Body of pancreas (tissue), 4 donors: ENCODE results near the gene PCDHB11.

Experiments used
- POLR2A ChIP-seq, 3 donors: fragments of 450-650 bp; IDR thresholded peaks; one replicate each; pipeline ENCODE4 v1.6.1; 2016; ENCODE audit warnings: antibody characterized with exemption in 3 of 3, mild to moderate bottlenecking in 2 of 3
- TF ChIP-seq, protein P1 (sequence below), 7 experiments: fragments of 450-650 bp in 4 of 7; fragments of 200-600 bp in 3 of 7; sonication (generic) in 3 of 7; IDR thresholded peaks; one replicate each; pipeline ENCODE4 v1.5.1; 2016 to 2019; ENCODE audit warnings: antibody characterized with exemption in 7 of 7

DNA sequence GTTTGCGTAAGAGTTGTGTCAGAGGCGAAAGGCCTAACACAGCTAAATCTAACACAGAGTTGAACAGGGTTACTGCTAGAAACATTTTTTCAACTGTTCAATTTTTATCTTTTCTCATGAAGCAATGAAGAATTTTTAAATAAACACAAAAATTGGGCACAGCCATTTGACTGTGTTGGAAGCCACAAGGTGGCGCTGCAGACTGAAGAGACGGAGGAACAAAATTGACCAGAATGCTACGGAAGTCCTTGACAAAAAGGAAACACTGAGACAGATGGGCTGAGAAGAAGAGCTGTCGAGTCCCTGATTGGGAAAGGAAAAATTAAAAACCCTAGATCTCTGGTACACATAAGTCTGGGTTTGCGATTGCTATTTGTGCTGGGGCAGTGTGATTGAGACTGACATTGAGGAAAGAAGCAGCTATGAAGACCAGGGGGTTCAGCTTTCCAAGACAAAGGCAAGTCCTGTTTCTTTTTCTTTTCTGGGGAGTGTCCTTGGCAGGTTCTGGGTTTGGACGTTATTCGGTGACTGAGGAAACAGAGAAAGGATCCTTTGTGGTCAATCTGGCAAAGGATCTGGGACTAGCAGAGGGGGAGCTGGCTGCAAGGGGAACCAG, 12.4 kb upstream of the PCDHB11 start, which contains the start of gene PCDHB9:
- TF ChIP-seq, protein P1, sequence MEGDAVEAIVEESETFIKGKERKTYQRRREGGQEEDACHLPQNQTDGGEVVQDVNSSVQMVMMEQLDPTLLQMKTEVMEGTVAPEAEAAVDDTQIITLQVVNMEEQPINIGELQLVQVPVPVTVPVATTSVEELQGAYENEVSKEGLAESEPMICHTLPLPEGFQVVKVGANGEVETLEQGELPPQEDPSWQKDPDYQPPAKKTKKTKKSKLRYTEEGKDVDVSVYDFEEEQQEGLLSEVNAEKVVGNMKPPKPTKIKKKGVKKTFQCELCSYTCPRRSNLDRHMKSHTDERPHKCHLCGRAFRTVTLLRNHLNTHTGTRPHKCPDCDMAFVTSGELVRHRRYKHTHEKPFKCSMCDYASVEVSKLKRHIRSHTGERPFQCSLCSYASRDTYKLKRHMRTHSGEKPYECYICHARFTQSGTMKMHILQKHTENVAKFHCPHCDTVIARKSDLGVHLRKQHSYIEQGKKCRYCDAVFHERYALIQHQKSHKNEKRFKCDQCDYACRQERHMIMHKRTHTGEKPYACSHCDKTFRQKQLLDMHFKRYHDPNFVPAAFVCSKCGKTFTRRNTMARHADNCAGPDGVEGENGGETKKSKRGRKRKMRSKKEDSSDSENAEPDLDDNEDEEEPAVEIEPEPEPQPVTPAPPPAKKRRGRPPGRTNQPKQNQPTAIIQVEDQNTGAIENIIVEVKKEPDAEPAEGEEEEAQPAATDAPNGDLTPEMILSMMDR (IDR thresholded peaks at IDR 0.05) = peak in 6 of 7 experiments; percentile 13 to 31 (median 26)
- TF ChIP-seq POLR2A (IDR thresholded peaks at IDR 0.05) = no peak
